OCI-LY7 (cell line): ENCODE measurements around the gene TTC23L. TPM values are rescaled to one million over a fixed set of nuclear protein-coding genes. Genes with fewer than 3 reads are reported as not detected.

Experiments
- BruUV-seq: library from RNA; stranded (reverse); fragments of 400-500 nt; replicated peaks from 2 replicates; lab custom pipeline; 2021; lab: Mats Ljungman, UMichigan
- CTCF ChIA-PET: fragments of 300-600 bp; sonication (Branson Sonifier 250); formaldehyde crosslinking; loops from one replicate; lab custom pipeline; 2022; ENCODE audit warnings: antibody characterized with exemption; ENCODE audit not compliant: unreplicated experiment; lab: Charles Lee
- POLR2A ChIA-PET: fragments of 300-600 bp; sonication (Branson Sonifier 250); formaldehyde crosslinking; loops from one replicate; lab custom pipeline; 2022; ENCODE audit warnings: antibody characterized with exemption; lab: Charles Lee
- DNase-seq: peaks from one replicate; pipeline ENCODE4 v3.0.0-alpha.2; 2015; ENCODE audit warnings: low spot score
- H2AFZ ChIP-seq: fragments of 200-600 bp; sonication (generic), shearing (Covaris generic); 2 replicates; pipeline ENCODE4 v1.6.1; 2014; ENCODE audit warnings: mild to moderate bottlenecking, antibody characterized with exemption, low read length, moderate library complexity
- H3K27ac ChIP-seq: fragments of 200-600 bp; sonication (generic); 2 replicates; pipeline ENCODE4 v1.5.1; 2014; ENCODE audit warnings: mixed run types, low read depth, mild to moderate bottlenecking, moderate library complexity, low read length, inconsistent platforms; ENCODE audit not compliant: poor library complexity, severe bottlenecking
- H3K36me3 ChIP-seq: fragments of 200-600 bp; sonication (generic); 2 replicates; pipeline ENCODE4 v1.6.1; 2014; ENCODE audit warnings: mild to moderate bottlenecking, antibody characterized with exemption, low read length, moderate library complexity, mixed read lengths; ENCODE audit not compliant: insufficient read depth
- H3K4me1 ChIP-seq: fragments of 200-600 bp; sonication (generic); 2 replicates; pipeline ENCODE4 v1.5.1; 2014; ENCODE audit warnings: mild to moderate bottlenecking, low read length; ENCODE audit not compliant: insufficient read depth, poor library complexity, severe bottlenecking
- H3K4me2 ChIP-seq: fragments of 200-600 bp; sonication (generic); 2 replicates; pipeline ENCODE4 v1.6.1; 2014; ENCODE audit warnings: mild to moderate bottlenecking, low read length
- H3K4me3 ChIP-seq: fragments of 200-600 bp; sonication (generic); 2 replicates; pipeline ENCODE4 v1.5.1; 2014; ENCODE audit warnings: mild to moderate bottlenecking, low read depth, low read length; ENCODE audit not compliant: poor library complexity, severe bottlenecking
- H3K79me2 ChIP-seq: fragments of 200-600 bp; sonication (generic); 2 replicates; pipeline ENCODE4 v1.6.1; 2016; ENCODE audit warnings: low read depth, mild to moderate bottlenecking, low read length, moderate library complexity, mixed read lengths; ENCODE audit not compliant: insufficient read depth
- H3K9me2 ChIP-seq: fragments of 200-600 bp; sonication (generic); 2 replicates; pipeline ENCODE4 v1.6.1; 2016; ENCODE audit warnings: mild to moderate bottlenecking, low read length, mixed read lengths; ENCODE audit not compliant: insufficient read depth
- H3K9me3 ChIP-seq: fragments of 200-600 bp; sonication (generic); 2 replicates; pipeline ENCODE4 v1.6.1; 2014; ENCODE audit warnings: mild to moderate bottlenecking, mixed run types, low read length, mixed read lengths
- H4K20me1 ChIP-seq: fragments of 200-600 bp; sonication (generic); 2 replicates; pipeline ENCODE4 v1.6.1; 2014; ENCODE audit warnings: mild to moderate bottlenecking, antibody characterized with exemption, low read length, moderate library complexity, mixed read lengths; ENCODE audit not compliant: insufficient read depth
- EZH2phosphoT487 ChIP-seq: fragments of 200-600 bp; sonication (generic); IDR thresholded peaks from 2 replicates; pipeline ENCODE4 v1.6.1; 2018; ENCODE audit warnings: low read depth, borderline replicate concordance, mild to moderate bottlenecking, mixed run types, antibody characterized with exemption, low read length, moderate library complexity, mixed read lengths
- intact Hi-C: fragments of 100-400 bp; cut with micrococcal nuclease; formaldehyde crosslinking; loops from one replicate; pipeline ENCODE4 v1.10.0; 2022; ENCODE audit not compliant: unreplicated experiment
- total RNA-seq, 2 experiments: library from RNA; depleted of rRNA in 1 of 2; stranded (reverse); fragments of >200 nt in 1 of 2; shearing (Covaris generic) in 1 of 2; gene quantifications; 2 replicates each; pipeline ENCODE4 v1.2.3, GENCODE V29; 2014 to 2022
- TF ChIP-seq, protein P1 (sequence below): fragments of 200-600 bp; sonication (generic); conservative IDR thresholded peaks from 2 replicates; pipeline ENCODE4 v1.5.1; 2014; ENCODE audit warnings: mild to moderate bottlenecking, antibody characterized with exemption, low read length, moderate library complexity, mixed read lengths

TTC23L gene
- total RNA-seq, 2 experiments from 2014 or later: 0.06 to 1.4 TPM

DNA sequence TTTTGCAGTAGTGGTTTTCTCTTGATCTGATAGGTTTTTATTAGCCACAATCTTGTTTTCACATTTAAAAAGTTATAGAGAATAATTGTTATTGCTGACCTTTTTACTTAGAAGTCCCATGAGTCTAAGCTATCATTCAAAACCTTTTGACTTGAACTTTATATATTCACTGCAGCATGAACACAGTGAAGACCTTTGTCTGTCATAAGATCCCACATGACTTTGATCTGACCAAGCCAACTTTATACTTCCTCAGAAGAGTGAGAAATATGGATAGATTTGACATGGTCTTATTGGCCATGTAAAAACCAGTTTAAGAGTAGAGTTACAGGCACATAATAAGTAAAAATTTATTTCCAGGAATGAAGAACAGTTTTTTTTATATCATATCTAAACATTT lies 42.3 kb downstream of the TTC23L start:
- TF ChIP-seq EZH2phosphoT487: no peak
- TF ChIP-seq, protein P1, sequence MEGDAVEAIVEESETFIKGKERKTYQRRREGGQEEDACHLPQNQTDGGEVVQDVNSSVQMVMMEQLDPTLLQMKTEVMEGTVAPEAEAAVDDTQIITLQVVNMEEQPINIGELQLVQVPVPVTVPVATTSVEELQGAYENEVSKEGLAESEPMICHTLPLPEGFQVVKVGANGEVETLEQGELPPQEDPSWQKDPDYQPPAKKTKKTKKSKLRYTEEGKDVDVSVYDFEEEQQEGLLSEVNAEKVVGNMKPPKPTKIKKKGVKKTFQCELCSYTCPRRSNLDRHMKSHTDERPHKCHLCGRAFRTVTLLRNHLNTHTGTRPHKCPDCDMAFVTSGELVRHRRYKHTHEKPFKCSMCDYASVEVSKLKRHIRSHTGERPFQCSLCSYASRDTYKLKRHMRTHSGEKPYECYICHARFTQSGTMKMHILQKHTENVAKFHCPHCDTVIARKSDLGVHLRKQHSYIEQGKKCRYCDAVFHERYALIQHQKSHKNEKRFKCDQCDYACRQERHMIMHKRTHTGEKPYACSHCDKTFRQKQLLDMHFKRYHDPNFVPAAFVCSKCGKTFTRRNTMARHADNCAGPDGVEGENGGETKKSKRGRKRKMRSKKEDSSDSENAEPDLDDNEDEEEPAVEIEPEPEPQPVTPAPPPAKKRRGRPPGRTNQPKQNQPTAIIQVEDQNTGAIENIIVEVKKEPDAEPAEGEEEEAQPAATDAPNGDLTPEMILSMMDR: no peak
- ChIA-PET CTCF (interaction anchor here (0.8 kb wide), 1 partner anchor 13 kb away, joined by 3 read pairs; no protein-coding TSS in a partner anchor), POLR2A (no interaction called here)
- H3K9me3 ChIP-seq: no peaks in the 10 kb centered on the region
- no peak overlapping the region for H2AFZ ChIP-seq
- H4K20me1 ChIP-seq: no peaks in the 10 kb centered on the region
- DNase-seq: no peak
- H3K9me2 ChIP-seq: no peaks in the 10 kb centered on the region
- no peak overlapping the region for H3K27ac ChIP-seq
- no peaks in the 10 kb centered on the region for H3K4me1 ChIP-seq
- H3K36me3 ChIP-seq: no peaks in the 10 kb centered on the region
- no peak overlapping the region for H3K4me2 ChIP-seq
- intact Hi-C loops: no loop called here
- H3K79me2 ChIP-seq: no peaks in the 10 kb centered on the region
- no peak overlapping the region for H3K4me3 ChIP-seq
- BruUV-seq: no TSS peak

DNA sequence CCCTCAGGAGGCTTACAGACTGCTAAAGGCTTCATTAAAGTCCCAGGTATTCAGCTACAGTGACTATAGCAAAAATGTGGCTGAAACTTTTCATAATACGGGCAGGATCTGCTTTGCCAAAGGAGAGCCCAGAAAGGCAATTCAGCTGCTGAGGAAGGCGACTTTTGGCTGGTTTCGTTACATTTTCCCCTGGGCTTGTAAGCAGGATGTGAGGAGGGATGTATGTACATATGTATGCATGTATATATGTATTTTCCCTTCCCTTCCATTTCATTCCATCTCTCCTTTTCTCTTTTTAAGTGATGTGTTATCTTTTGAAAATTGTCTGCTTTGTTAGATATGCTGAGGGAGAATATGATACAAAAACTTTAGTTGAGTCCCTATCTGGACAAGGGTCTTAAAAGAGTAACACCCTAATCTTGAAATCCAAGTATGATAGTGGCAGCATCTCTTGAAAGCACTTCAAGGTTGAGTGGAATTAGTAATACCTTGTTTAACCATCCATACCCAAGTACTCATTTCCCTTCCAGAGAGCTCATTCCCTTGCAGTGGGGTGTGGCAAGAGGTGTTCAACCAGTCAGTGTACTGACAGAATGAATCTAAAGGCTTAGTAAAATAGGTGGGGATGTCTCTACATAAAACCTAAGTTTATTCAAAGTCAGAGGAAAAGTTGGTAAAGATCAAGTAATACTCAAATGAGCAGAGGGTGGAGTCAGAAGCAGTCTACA lies 47.6 kb downstream of the TTC23L start:
- H3K4me3 ChIP-seq: no peak overlapping the region
- ChIA-PET POLR2A (interaction anchor here (0.6 kb wide), 6 partner anchors 12 to 1976 kb away, joined by 3 to 5 read pairs (median 3); no protein-coding TSS in a partner anchor), CTCF (interaction anchor here (0.6 kb wide), 1 partner anchor 12 kb away, joined by 4 read pairs; no protein-coding TSS in a partner anchor)
- H3K9me3 ChIP-seq: no peaks in the 10 kb centered on the region
- H3K27ac ChIP-seq: no peak overlapping the region
- no peaks in the 10 kb centered on the region for H4K20me1 ChIP-seq
- H2AFZ ChIP-seq: no peak overlapping the region
- H3K9me2 ChIP-seq: no peaks in the 10 kb centered on the region
- no peak for DNase-seq
- intact Hi-C loops: no loop called here
- no TSS peak for BruUV-seq
- H3K36me3 ChIP-seq: no peaks in the 10 kb centered on the region
- H3K4me1 ChIP-seq: no peaks in the 10 kb centered on the region
- TF ChIP-seq, protein P1: no peak
- no peak for TF ChIP-seq EZH2phosphoT487
- H3K79me2 ChIP-seq: no peaks in the 10 kb centered on the region
- H3K4me2 ChIP-seq: no peak overlapping the region

DNA sequence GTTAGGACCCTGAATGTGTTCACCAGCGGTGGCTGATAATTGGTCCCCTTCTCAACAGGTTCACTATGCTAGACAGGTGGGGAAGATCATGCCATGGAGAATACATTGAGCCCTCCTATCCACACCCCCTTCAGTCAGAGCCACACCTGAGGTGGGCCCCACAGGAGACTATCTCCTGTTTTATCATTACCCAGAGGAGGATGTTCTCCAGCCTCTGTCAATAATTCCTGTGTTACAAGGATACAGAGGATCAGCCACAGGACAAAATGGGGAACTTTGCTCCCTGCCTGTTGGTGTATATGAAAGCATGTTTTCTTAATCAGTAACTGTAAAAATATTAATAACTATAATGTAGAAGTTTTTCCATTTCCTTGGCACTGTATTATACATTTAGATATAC lies 50.4 kb downstream of the TTC23L start:
- intact Hi-C loops: no loop called here
- H3K4me2 ChIP-seq: no peak overlapping the region
- no peaks in the 10 kb centered on the region for H3K36me3 ChIP-seq
- no peak overlapping the region for H3K4me3 ChIP-seq
- no peak overlapping the region for H3K27ac ChIP-seq
- POLR2A ChIA-PET: interaction anchor here (0.8 kb wide), 1 partner anchor 13 kb away, joined by 4 read pairs; no protein-coding TSS in a partner anchor
- CTCF ChIA-PET: no interaction called here
- no TSS peak for BruUV-seq
- no peak overlapping the region for H2AFZ ChIP-seq
- H3K4me1 ChIP-seq: no peaks in the 10 kb centered on the region
- H3K79me2 ChIP-seq: no peaks in the 10 kb centered on the region
- no peaks in the 10 kb centered on the region for H3K9me3 ChIP-seq
- no peaks in the 10 kb centered on the region for H4K20me1 ChIP-seq
- no peaks in the 10 kb centered on the region for H3K9me2 ChIP-seq
- DNase-seq: no peak
- TF ChIP-seq EZH2phosphoT487: no peak
- TF ChIP-seq, protein P1: no peak
